ENCODE data around the gene GDF2. TPM values are rescaled to one million over a fixed set of nuclear protein-coding genes. Genes with fewer than 3 reads are reported as not detected.

GDF2 gene
- total RNA-seq, 4 donors from 2014 or later = not detected

DNA sequence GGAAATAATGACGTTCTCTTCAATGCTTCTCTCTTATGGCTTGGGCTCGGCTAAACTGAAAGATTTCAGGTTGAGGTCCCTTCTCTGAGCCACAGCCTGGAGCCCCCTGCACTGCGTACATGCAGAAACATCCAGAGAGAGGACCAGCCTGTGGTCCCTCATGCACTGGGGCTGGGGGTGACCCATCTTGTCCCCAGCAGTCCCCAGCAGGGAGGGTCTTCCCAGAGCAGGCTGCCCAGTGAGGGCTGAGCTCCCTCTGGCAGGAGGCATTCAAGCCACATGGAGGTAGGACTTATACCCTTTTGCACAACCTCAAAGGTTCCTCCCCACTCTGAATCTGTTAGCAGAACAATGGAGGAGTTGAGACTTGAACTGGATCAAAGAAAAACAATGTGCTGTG, 14.9 kb upstream of the GDF2 start:
- Histone ChIP-seq H3K4me1 (peaks cover 0 to 16% (median 2%) of the 10 kb centered on the region in 4 donors), H3K9me3 (no peaks in the 10 kb centered on the region), H3K27ac (no peak overlapping the region)

DNA sequence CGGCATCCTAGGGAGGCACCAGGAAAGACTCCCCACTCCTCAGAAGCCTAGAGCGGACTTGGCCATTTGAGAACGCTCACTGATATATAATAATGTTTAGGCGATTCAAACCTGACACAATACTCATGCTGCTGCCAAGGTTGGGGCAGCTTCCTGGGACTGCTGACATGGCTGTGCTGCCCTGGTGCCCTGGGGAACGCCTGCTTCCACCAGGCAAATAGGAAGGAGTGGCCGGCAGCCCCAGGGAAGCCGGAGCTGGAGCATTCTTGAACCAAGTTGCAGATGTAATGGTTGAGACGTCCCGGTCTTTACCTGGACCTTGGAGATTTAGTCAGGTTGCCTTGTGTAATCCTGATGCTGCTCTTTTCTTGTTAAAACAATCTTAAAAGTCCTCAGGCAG, 13.5 kb upstream of the GDF2 start:
- no peaks in the 10 kb centered on the region for H3K9me3 ChIP-seq
- TF ChIP-seq, protein P1, sequence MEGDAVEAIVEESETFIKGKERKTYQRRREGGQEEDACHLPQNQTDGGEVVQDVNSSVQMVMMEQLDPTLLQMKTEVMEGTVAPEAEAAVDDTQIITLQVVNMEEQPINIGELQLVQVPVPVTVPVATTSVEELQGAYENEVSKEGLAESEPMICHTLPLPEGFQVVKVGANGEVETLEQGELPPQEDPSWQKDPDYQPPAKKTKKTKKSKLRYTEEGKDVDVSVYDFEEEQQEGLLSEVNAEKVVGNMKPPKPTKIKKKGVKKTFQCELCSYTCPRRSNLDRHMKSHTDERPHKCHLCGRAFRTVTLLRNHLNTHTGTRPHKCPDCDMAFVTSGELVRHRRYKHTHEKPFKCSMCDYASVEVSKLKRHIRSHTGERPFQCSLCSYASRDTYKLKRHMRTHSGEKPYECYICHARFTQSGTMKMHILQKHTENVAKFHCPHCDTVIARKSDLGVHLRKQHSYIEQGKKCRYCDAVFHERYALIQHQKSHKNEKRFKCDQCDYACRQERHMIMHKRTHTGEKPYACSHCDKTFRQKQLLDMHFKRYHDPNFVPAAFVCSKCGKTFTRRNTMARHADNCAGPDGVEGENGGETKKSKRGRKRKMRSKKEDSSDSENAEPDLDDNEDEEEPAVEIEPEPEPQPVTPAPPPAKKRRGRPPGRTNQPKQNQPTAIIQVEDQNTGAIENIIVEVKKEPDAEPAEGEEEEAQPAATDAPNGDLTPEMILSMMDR (IDR thresholded peaks at IDR 0.05) = no peak
- TF ChIP-seq POLR2A (IDR thresholded peaks at IDR 0.05) = no peak
- H3K36me3 ChIP-seq = no peaks in the 10 kb centered on the region
- H3K4me1 ChIP-seq = peaks cover 0 to 17% (median 2%) of the 10 kb centered on the region in 4 donors
- no peak overlapping the region for H3K4me3 ChIP-seq
- no peaks in the 10 kb centered on the region for H3K27me3 ChIP-seq
- no peak for DNase-seq
- H3K27ac ChIP-seq = no peak overlapping the region

More for the DNA sequence above, 14.9 kb upstream of the GDF2 start:
- H3K27me3 ChIP-seq = no peaks in the 10 kb centered on the region
- no peak overlapping the region for H3K4me3 ChIP-seq
- TF ChIP-seq, protein P1 (IDR thresholded peaks at IDR 0.05) = no peak
- no peak for TF ChIP-seq POLR2A (IDR thresholded peaks at IDR 0.05)
- no peaks in the 10 kb centered on the region for H3K36me3 ChIP-seq
- DNase-seq = no peak

DNA sequence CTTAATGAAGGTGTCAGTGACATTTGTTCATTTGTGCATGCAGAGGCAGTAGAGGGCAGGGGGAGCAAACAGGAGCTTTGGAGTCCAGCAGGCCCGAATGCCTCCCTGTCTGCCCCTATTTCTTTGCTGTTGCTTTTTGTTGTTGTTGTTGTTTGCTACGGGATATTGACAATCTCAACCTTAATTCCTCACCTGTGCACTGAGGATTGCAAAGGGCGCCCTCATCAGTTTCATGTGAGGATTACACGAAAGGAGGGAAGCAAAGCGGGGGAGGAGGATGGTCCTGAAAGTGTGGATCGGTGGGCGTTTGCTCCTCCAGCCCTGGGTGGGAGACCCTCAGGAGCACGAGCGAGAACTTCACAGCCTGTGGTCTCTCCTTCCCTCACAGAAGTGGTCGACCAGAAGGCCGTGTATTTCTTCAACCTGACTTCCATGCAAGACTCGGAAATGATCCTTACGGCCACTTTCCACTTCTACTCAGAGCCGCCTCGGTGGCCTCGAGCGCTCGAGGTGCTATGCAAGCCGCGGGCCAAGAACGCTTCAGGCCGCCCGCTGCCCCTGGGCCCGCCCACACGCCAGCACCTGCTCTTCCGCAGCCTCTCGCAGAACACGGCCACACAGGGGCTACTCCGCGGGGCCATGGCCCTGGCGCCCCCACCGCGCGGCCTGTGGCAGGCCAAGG, 12.7 kb upstream of the GDF2 start:
- Histone ChIP-seq H3K4me1 (peaks cover 0 to 17% (median 2%) of the 10 kb centered on the region in 4 donors), H3K27me3 (no peaks in the 10 kb centered on the region), H3K9me3 (no peaks in the 10 kb centered on the region), H3K27ac (no peak overlapping the region), H3K4me3 (no peak overlapping the region), H3K36me3 (no peaks in the 10 kb centered on the region)
- TF ChIP-seq, protein P1 (IDR thresholded peaks at IDR 0.05) = peak in 3 of 6 experiments; percentile 12 to 31 (median 22)
- no peak for TF ChIP-seq POLR2A (IDR thresholded peaks at IDR 0.05)
- peak in 1 of 3 donors; percentile 26 for DNase-seq

DNA sequence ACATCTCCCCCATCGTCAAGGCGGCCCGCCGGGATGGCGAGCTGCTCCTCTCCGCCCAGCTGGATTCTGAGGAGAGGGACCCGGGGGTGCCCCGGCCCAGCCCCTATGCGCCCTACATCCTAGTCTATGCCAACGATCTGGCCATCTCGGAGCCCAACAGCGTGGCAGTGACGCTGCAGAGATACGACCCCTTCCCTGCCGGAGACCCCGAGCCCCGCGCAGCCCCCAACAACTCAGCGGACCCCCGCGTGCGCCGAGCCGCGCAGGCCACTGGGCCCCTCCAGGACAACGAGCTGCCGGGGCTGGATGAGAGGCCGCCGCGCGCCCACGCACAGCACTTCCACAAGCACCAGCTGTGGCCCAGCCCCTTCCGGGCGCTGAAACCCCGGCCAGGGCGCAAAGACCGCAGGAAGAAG, 12.2 kb upstream of the GDF2 start:
- no peak for TF ChIP-seq POLR2A (IDR thresholded peaks at IDR 0.05)
- TF ChIP-seq, protein P1 (IDR thresholded peaks at IDR 0.05) = no peak
- Histone ChIP-seq H3K9me3 (no peaks in the 10 kb centered on the region), H3K4me3 (no peak overlapping the region), H3K4me1 (peaks cover 0 to 17% (median 2%) of the 10 kb centered on the region in 4 donors), H3K27ac (no peak overlapping the region), H3K36me3 (no peaks in the 10 kb centered on the region), H3K27me3 (no peaks in the 10 kb centered on the region)
- DNase-seq = no peak

DNA sequence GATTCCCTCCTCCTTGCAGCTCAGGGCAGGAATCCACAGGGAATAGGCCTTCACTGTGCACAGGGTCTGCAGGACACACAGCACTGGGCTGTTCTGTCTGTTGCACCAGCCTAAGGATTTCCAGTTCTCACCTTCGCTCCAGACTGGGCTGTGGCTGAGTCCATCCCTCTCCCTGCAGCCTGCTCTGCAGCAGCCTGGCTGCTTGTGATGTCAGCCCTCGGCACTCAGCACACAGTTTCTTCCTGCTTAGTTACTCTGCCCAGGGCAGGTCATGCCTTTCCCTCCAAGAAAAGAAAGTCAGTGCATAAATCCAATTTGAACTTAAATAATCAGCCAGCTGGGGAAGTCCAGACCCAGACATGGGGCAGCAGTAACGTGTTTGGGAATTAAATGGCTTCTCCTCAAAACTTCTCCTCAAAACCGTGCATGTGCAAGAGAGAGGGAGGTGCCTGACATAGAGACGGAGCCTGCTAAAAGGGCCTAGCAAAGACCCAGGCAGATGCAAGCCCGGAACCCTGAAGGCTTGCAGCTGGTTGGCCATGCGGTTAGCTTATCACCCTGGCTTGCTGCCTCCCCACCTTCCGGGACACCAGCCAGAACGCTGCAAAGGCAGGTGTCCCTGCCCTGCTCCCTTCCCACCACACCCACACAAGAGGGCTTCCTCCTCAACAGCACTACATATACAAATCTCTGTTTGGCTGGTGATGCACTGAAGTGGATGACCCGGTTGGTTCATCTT, 10.9 kb upstream of the GDF2 start:
- H3K4me3 ChIP-seq = peak overlapping the region in 1 of 4 donors; percentile 6
- H3K27ac ChIP-seq = peak overlapping the region in 2 of 4 donors; percentile 9 to 36
- no peaks in the 10 kb centered on the region for H3K9me3 ChIP-seq
- peak; percentile 60 to 77 (median 68) for DNase-seq
- TF ChIP-seq, protein P1 (IDR thresholded peaks at IDR 0.05) = no peak
- no peak for TF ChIP-seq POLR2A (IDR thresholded peaks at IDR 0.05)
- H3K36me3 ChIP-seq = no peaks in the 10 kb centered on the region
- peaks cover 0 to 17% (median 2%) of the 10 kb centered on the region in 4 donors for H3K4me1 ChIP-seq
- no peaks in the 10 kb centered on the region for H3K27me3 ChIP-seq
